Measurements from ENCODE around the gene ALK. TPM values are rescaled to one million over a fixed set of nuclear protein-coding genes. Genes with fewer than 3 reads are reported as not detected.

Gene ALK
- total RNA-seq, 1 experiment from 2014 or later = 0.87 TPM

DNA sequence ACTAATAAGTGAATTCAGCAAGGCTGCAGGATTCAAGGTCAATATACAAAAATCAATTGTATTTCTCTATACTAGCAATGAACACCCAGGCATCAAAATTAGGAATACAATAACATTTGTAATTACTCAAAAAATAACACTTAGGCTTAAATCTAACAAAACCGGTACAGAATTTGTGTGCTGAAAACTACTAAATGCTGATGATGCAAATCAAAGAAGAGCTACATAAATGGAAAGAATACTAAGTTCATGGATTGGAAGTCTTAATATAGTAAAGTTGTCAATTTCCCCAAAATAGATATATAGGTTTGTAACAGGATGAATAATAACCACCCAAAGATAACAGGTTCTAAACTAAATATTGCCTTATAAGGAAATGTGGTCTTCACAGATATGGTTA is 286.5 kb downstream of the ALK start:
- intact Hi-C loops (cut with micrococcal nuclease) = no loop called here
- ATAC-seq = no peak

DNA sequence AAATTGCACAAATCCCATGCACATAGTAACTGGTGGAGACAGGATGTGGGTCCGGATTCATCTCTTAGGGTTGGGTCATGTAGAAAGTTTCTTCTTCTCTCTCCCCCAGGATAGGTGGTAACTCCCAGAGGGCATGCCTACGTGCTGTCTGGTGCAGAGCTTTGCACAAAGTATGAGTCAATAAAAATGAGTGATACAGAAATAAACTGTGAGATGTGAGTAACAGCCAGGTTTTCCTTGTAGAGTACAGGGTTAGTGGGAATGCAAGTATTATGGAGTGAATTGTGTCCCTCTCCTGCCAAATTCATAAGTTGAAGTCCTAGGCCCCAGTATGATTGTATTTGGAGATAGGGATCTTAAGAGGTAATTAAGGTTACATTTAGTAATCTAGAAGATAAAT is 289.4 kb downstream of the ALK start:
- Histone ChIP-seq H3K79me2 (ENCODE audit: low read length) (no peaks in the 10 kb centered on the region), H3K4me2 (ENCODE audit: low read length) (peak overlapping the region; percentile 29), H3K9ac (ENCODE audit: low read length) (0 out of 2 replicates have a peak overlapping the region, but pooled peaks have one; percentile 38), H3K27ac (ENCODE audit: low read length) (peak overlapping the region; percentile 84), H3K9me3 (ENCODE audit: low read length) (no peaks in the 10 kb centered on the region), H3F3A (ENCODE audit: low read length, unreplicated experiment) (peaks cover 5% of the 10 kb centered on the region), H3K9me2 (replicated peaks; ENCODE audit: low read length) (no peaks in the 10 kb centered on the region), H2AFZ (ENCODE audit: low read length) (no peak overlapping the region), H3K4me3 (ENCODE audit: low read length) (no peak overlapping the region), H3K27me3 (ENCODE audit: low read length) (no peaks in the 10 kb centered on the region), H4K20me1 (ENCODE audit: low read length) (no peaks in the 10 kb centered on the region), H3K4me1 (ENCODE audit: insufficient read depth, low read length) (peaks cover 51% of the 10 kb centered on the region), H3K36me3 (ENCODE audit: low read depth, low read length) (no peaks in the 10 kb centered on the region)
- no TSS peak for BruUV-seq (replicated peaks)
- intact Hi-C loops (cut with micrococcal nuclease) = no loop called here
- ATAC-seq (peak; percentile 60), DNase-seq (peak; percentile 88)
- POLR2A ChIA-PET (ENCODE audit: unreplicated experiment) = no interaction called here
- CTCF ChIA-PET = interaction anchor here (0.5 to 0.6 kb wide), 2 partner anchors 337 to 338 kb away, joined by 3 read pairs; no protein-coding TSS in a partner anchor
- no peak for TF ChIP-seq EZH2phosphoT487 (IDR thresholded peaks at IDR 0.05; ENCODE audit: borderline replicate concordance, low read length)
- TF ChIP-seq, protein P1, sequence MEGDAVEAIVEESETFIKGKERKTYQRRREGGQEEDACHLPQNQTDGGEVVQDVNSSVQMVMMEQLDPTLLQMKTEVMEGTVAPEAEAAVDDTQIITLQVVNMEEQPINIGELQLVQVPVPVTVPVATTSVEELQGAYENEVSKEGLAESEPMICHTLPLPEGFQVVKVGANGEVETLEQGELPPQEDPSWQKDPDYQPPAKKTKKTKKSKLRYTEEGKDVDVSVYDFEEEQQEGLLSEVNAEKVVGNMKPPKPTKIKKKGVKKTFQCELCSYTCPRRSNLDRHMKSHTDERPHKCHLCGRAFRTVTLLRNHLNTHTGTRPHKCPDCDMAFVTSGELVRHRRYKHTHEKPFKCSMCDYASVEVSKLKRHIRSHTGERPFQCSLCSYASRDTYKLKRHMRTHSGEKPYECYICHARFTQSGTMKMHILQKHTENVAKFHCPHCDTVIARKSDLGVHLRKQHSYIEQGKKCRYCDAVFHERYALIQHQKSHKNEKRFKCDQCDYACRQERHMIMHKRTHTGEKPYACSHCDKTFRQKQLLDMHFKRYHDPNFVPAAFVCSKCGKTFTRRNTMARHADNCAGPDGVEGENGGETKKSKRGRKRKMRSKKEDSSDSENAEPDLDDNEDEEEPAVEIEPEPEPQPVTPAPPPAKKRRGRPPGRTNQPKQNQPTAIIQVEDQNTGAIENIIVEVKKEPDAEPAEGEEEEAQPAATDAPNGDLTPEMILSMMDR (conservative IDR thresholded peaks at IDR 0.05; ENCODE audit: low read depth, low read length) = no peak
- TF ChIP-seq EZH2 (IDR thresholded peaks at IDR 0.05; ENCODE audit: low read length, unreplicated experiment) = no peak

More for the DNA sequence above, 286.5 kb downstream of the ALK start:
- ChIA-PET CTCF (no interaction called here), POLR2A (ENCODE audit: unreplicated experiment) (no interaction called here)
- no peak overlapping the region for H3K27ac ChIP-seq (ENCODE audit: low read length)
- no peaks in the 10 kb centered on the region for H3K27me3 ChIP-seq (ENCODE audit: low read length)
- no TSS peak for BruUV-seq (replicated peaks)
- H3K4me1 ChIP-seq (ENCODE audit: insufficient read depth, low read length) = peaks cover 22% of the 10 kb centered on the region
- no peak overlapping the region for H3K9ac ChIP-seq (ENCODE audit: low read length)
- H4K20me1 ChIP-seq (ENCODE audit: low read length) = no peaks in the 10 kb centered on the region
- H3K4me2 ChIP-seq (ENCODE audit: low read length) = no peak overlapping the region
- H2AFZ ChIP-seq (ENCODE audit: low read length) = no peak overlapping the region
- no peaks in the 10 kb centered on the region for H3K9me2 ChIP-seq (replicated peaks; ENCODE audit: low read length)
- DNase-seq = no peak
- TF ChIP-seq, protein P1 (conservative IDR thresholded peaks at IDR 0.05; ENCODE audit: low read depth, low read length) = no peak
- no peak for TF ChIP-seq EZH2phosphoT487 (IDR thresholded peaks at IDR 0.05; ENCODE audit: borderline replicate concordance, low read length)
- TF ChIP-seq EZH2 (IDR thresholded peaks at IDR 0.05; ENCODE audit: low read length, unreplicated experiment) = no peak
- H3K4me3 ChIP-seq (ENCODE audit: low read length) = no peak overlapping the region
- H3K79me2 ChIP-seq (ENCODE audit: low read length) = no peaks in the 10 kb centered on the region
- no peaks in the 10 kb centered on the region for H3F3A ChIP-seq (ENCODE audit: low read length, unreplicated experiment)
- no peaks in the 10 kb centered on the region for H3K9me3 ChIP-seq (ENCODE audit: low read length)
- no peaks in the 10 kb centered on the region for H3K36me3 ChIP-seq (ENCODE audit: low read depth, low read length)

DNA sequence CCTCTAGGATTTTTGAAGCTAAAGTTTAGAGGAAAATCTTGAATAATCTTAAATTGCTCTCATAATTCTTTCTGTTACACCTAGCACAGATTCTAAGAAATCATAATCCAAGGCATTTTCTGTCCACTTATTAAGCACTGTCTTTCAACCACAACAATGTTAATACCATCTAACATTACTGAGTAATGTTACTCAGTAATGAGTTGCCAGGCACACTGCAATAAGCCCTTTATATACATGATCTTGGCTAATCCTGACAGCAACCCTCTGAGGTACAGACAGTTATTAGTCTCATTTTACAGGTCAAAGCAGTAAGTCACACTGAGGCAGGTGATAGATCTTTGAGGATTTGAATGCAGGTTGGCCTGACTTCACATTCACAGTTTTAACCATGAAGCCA is 291.9 kb downstream of the ALK start:
- H4K20me1 ChIP-seq (ENCODE audit: low read length) = no peaks in the 10 kb centered on the region
- H3K4me3 ChIP-seq (ENCODE audit: low read length) = no peak overlapping the region
- no peak overlapping the region for H3K4me2 ChIP-seq (ENCODE audit: low read length)
- no peak overlapping the region for H3K9ac ChIP-seq (ENCODE audit: low read length)
- H3K27me3 ChIP-seq (ENCODE audit: low read length) = no peaks in the 10 kb centered on the region
- H3F3A ChIP-seq (ENCODE audit: low read length, unreplicated experiment) = peaks cover 5% of the 10 kb centered on the region
- no peaks in the 10 kb centered on the region for H3K9me2 ChIP-seq (replicated peaks; ENCODE audit: low read length)
- no TSS peak for BruUV-seq (replicated peaks)
- no peaks in the 10 kb centered on the region for H3K36me3 ChIP-seq (ENCODE audit: low read depth, low read length)
- CTCF ChIA-PET = no interaction called here
- no peak overlapping the region for H2AFZ ChIP-seq (ENCODE audit: low read length)
- POLR2A ChIA-PET (ENCODE audit: unreplicated experiment) = no interaction called here
- peaks cover 59% of the 10 kb centered on the region for H3K4me1 ChIP-seq (ENCODE audit: insufficient read depth, low read length)
- intact Hi-C loops (cut with micrococcal nuclease) = loop anchor here (2.0 to 5.0 kb wide), 3 partner anchors 33 to 207 kb away; no protein-coding TSS in a partner anchor
- ATAC-seq (no peak), DNase-seq (peak; percentile 16)
- no peaks in the 10 kb centered on the region for H3K9me3 ChIP-seq (ENCODE audit: low read length)
- H3K27ac ChIP-seq (ENCODE audit: low read length) = peak overlapping the region; percentile 99; the same call in 1 of the 2 replicates
- H3K79me2 ChIP-seq (ENCODE audit: low read length) = no peaks in the 10 kb centered on the region
- TF ChIP-seq, protein P1 (conservative IDR thresholded peaks at IDR 0.05; ENCODE audit: low read depth, low read length) = no peak
- TF ChIP-seq EZH2 (IDR thresholded peaks at IDR 0.05; ENCODE audit: low read length, unreplicated experiment) (no peak), EZH2phosphoT487 (IDR thresholded peaks at IDR 0.05; ENCODE audit: borderline replicate concordance, low read length) (no peak)
